Endothelial cell (in vitro differentiated cells): ENCODE results near the gene PRMT5. TPM values are rescaled to one million over a fixed set of nuclear protein-coding genes. Genes with fewer than 3 reads are reported as not detected.

Source experiments
- DNase-seq: peaks from one replicate; pipeline ENCODE4 v3.0.0; 2021; ENCODE audit warnings: low spot score
- H3K27ac Mint-ChIP-seq: one replicate; pipeline ENCODE4 v1.8.0; 2021; ENCODE audit warnings: mixed read lengths, inconsistent platforms; ENCODE audit not compliant: unreplicated experiment
- H3K27me3 Mint-ChIP-seq: one replicate; pipeline ENCODE4 v1.8.0; 2021; ENCODE audit warnings: mild to moderate bottlenecking, moderate library complexity, mixed read lengths, inconsistent platforms; ENCODE audit not compliant: unreplicated experiment
- H3K36me3 Mint-ChIP-seq: one replicate; pipeline ENCODE4 v1.8.0; 2021; ENCODE audit warnings: mild to moderate bottlenecking, low read depth, mixed read lengths, inconsistent platforms; ENCODE audit not compliant: unreplicated experiment
- H3K4me1 Mint-ChIP-seq: one replicate; pipeline ENCODE4 v1.8.0; 2021; ENCODE audit warnings: mild to moderate bottlenecking, mixed read lengths, inconsistent platforms; ENCODE audit not compliant: unreplicated experiment
- H3K4me3 Mint-ChIP-seq: one replicate; pipeline ENCODE4 v1.8.0; 2021; ENCODE audit warnings: mild to moderate bottlenecking, mixed read lengths, inconsistent platforms; ENCODE audit not compliant: unreplicated experiment
- H3K9me3 Mint-ChIP-seq: one replicate; pipeline ENCODE4 v1.8.0; 2021; ENCODE audit warnings: mixed read lengths, inconsistent platforms; ENCODE audit not compliant: unreplicated experiment
- total RNA-seq: library from RNA; stranded (reverse); fragmentation: NEBNext Ultra II Directional; extraction: Animal tissue kit (Norgen Biotek cat#: 25700); gene quantifications from one replicate; pipeline ENCODE4 v1.2.1, GENCODE V29; 2021; ENCODE audit not compliant: unreplicated experiment
- TF ChIP-seq, protein P1 (sequence below): fragments of 200-600 bp; sonication (generic); IDR thresholded peaks from one replicate; pipeline ENCODE4 v1.5.0; 2021; ENCODE audit warnings: antibody characterized with exemption; ENCODE audit not compliant: unreplicated experiment

The PRMT5 gene
- total RNA-seq, 1 donor from 2014 or later, result 57.9 TPM

DNA sequence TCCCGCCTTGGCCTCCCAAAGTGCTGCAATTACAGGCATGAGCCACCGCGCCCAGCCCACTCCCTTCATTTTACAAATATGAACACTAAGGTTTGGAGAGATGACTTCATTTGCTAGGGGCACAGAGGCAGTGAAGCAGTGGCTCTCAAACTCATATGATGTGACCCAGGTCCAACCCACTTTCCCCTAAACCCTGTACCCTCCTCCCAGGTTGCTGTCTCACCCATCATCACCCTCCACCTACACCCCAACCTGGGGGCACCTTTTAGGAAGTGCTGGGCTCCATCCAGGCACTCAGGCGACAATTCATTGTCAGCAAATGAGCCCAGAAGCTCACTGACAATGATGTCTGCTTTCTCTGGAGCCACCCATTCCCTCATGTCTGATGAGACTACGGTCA, 5.4 kb downstream of the PRMT5 start:
- no peak overlapping the region for H3K4me3 Mint-ChIP-seq
- no peak for DNase-seq
- TF ChIP-seq, protein P1, sequence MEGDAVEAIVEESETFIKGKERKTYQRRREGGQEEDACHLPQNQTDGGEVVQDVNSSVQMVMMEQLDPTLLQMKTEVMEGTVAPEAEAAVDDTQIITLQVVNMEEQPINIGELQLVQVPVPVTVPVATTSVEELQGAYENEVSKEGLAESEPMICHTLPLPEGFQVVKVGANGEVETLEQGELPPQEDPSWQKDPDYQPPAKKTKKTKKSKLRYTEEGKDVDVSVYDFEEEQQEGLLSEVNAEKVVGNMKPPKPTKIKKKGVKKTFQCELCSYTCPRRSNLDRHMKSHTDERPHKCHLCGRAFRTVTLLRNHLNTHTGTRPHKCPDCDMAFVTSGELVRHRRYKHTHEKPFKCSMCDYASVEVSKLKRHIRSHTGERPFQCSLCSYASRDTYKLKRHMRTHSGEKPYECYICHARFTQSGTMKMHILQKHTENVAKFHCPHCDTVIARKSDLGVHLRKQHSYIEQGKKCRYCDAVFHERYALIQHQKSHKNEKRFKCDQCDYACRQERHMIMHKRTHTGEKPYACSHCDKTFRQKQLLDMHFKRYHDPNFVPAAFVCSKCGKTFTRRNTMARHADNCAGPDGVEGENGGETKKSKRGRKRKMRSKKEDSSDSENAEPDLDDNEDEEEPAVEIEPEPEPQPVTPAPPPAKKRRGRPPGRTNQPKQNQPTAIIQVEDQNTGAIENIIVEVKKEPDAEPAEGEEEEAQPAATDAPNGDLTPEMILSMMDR, result no peak
- peaks cover 27% of the 10 kb centered on the region for H3K36me3 Mint-ChIP-seq
- no peaks in the 10 kb centered on the region for H3K9me3 Mint-ChIP-seq
- peaks cover 16% of the 10 kb centered on the region for H3K4me1 Mint-ChIP-seq
- H3K27ac Mint-ChIP-seq, result no peak overlapping the region
- H3K27me3 Mint-ChIP-seq, result peaks cover 7% of the 10 kb centered on the region

DNA sequence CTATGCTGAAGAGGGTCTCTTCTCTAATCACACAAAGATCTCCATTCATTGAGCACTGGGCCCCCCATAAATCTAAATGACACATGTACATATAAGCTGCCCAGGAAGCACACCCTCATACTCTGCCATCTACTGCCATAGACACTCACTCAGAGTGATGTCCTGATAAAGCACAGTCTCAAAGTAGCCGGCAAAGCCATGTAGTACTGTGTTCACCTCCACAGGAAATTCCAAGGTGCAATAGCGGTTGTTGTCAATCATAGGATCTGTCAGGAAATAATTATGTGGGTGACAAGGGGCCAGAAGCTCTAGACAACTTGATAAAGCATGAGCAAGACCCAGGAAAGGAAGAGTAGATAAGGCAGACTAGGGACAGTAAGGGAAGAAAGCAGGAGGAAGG, 6.9 kb downstream of the PRMT5 start:
- Mint-ChIP-seq H3K9me3 (no peaks in the 10 kb centered on the region), H3K27me3 (peaks cover 11% of the 10 kb centered on the region), H3K27ac (no peak overlapping the region), H3K36me3 (peaks cover 31% of the 10 kb centered on the region), H3K4me1 (peaks cover 16% of the 10 kb centered on the region), H3K4me3 (peak overlapping the region; percentile 66)
- no peak for DNase-seq
- TF ChIP-seq, protein P1, result no peak

DNA sequence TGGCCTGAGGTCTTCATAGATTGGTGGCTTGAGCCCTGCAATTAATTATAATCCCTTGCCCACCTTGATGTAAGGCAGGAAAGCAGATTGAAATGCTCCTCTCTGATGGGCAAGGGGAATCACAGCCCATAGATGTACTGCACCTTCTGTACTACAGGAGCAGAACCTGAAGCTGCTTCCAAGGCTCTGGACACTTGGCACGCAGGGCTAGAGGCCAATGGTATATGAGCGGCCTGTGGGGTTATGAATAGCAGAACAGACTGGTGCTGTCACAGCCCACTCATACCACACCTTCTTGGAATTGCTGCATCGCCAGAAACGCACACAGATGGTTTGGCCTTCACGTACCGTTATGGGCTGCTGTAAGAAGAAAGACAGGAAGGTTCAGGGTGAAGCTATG, 8.5 kb downstream of the PRMT5 start:
- no peak for DNase-seq
- TF ChIP-seq, protein P1, result no peak
- peaks cover 27% of the 10 kb centered on the region for H3K36me3 Mint-ChIP-seq
- no peak overlapping the region for H3K27ac Mint-ChIP-seq
- H3K4me1 Mint-ChIP-seq, result peaks cover 14% of the 10 kb centered on the region
- H3K4me3 Mint-ChIP-seq, result no peak overlapping the region
- H3K9me3 Mint-ChIP-seq, result no peaks in the 10 kb centered on the region
- peaks cover 11% of the 10 kb centered on the region for H3K27me3 Mint-ChIP-seq

DNA sequence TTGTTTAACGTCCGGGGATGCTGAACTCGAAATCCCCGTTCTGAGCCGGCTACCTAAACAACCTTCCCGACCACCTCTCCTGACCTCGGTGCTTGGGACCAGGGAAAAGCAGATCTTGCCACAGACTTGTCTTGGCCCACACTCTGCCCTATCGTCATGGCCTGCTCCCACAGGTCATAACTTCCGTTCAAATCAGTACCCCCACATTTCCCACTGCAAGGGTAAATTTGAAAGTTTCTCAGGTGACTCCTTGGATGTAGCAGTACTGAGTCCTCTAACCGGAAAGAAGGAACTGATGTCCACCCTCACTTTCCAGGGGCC, 9.6 kb downstream of the PRMT5 start:
- Mint-ChIP-seq H3K27me3 (peaks cover 11% of the 10 kb centered on the region), H3K36me3 (peaks cover 23% of the 10 kb centered on the region), H3K27ac (peak overlapping the region; percentile 100), H3K4me1 (peaks cover 14% of the 10 kb centered on the region), H3K4me3 (peak overlapping the region; percentile 99), H3K9me3 (no peaks in the 10 kb centered on the region)
- TF ChIP-seq, protein P1, result no peak
- DNase-seq, result no peak

DNA sequence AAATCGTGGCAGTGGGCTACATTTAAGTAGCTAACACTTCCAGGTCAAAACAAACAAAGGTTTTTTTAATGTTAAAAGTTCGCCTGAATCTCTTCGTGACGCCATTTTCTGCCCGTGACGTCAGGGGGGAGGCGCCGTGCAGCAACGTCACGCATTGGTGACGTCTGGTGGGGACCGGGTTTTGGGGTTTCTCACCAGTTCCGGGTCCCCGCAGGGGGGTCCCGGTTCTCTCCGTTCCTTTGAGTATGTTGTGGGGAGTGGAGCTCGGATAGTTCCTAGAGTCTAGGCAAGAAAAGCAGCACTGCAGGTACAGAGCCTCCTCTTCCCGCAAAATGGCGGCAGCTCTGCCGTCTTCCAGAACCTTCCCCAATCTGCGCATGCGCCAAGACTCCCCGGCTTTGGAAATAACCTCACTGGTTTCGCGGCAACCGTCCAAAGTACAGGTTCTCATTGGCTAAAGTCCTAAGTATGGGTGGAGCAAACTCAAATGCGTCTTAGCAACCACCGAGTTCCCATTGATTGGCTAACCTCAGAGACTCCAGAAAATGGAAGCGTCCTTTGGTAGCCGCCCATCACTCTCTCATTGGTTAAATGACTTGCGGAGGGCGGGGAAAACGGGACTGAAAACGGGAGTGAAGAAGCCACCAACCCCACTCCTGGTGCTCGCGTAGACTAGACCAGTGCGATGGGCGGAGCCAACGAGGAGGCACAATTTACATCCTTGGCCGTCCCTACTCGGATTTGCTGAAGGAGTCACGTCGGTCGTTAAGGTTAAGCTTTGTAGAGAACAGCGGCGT, 10.2 kb downstream of the PRMT5 start, which contains the start of gene RBM23:
Gene RBM23 (minus strand): TSS at position 346 of the 797 bp plus-strand sequence.
- H3K27ac Mint-ChIP-seq, result peak within 1 kb of the TSS; percentile 100
- peaks cover 14% of the 10 kb centered on the region for H3K4me1 Mint-ChIP-seq
- H3K36me3 Mint-ChIP-seq, result peaks cover 21% of the 10 kb centered on the region
- DNase-seq, result peak; percentile 99
- no peaks in the 10 kb centered on the region for H3K9me3 Mint-ChIP-seq
- H3K4me3 Mint-ChIP-seq, result peak within 1 kb of the TSS; percentile 99
- TF ChIP-seq, protein P1, result no peak
- peaks cover 11% of the 10 kb centered on the region for H3K27me3 Mint-ChIP-seq
